Measurements from ENCODE around the gene LYRM4. TPM values are rescaled to one million over a fixed set of nuclear protein-coding genes. Genes with fewer than 3 reads are reported as not detected.

The LYRM4 gene
- total RNA-seq, 1 experiment from 2014 or later, result 36.1 TPM

- Mint-ChIP-seq H3K4me3 (ENCODE audit: unreplicated experiment) (no peak overlapping the region), H3K9me3 (ENCODE audit: unreplicated experiment) (peaks cover 4% of the 10 kb centered on the region), H3K27me3 (ENCODE audit: insufficient read depth, unreplicated experiment) (no peaks in the 10 kb centered on the region), H3K27ac (ENCODE audit: low read depth, unreplicated experiment) (no peak overlapping the region), H3K36me3 (ENCODE audit: insufficient read depth, unreplicated experiment) (no peaks in the 10 kb centered on the region), H3K4me1 (ENCODE audit: insufficient read depth, unreplicated experiment) (peaks cover 8% of the 10 kb centered on the region)
- no TSS peak for BruUV-seq (replicated peaks)
- DNase-seq (ENCODE audit: unreplicated experiment), result no peak
- no peak for TF ChIP-seq CTCF (IDR thresholded peaks at IDR 0.05; ENCODE audit: unreplicated experiment)
- CTCF ChIA-PET, result no interaction called here
- POLR2A ChIA-PET, result no interaction called here
- intact Hi-C loops (cut with micrococcal nuclease), result no loop called here
These were observed 183.8 kb downstream of the LYRM4 start for GRCh38 chr6:5076931-5077330.

GRCh38 chr6:5073992-5074391 lies 186.8 kb downstream of the LYRM4 start:
- TF ChIP-seq CTCF (IDR thresholded peaks at IDR 0.05; ENCODE audit: unreplicated experiment), result no peak
- ChIA-PET POLR2A (no interaction called here), CTCF (no interaction called here)
- BruUV-seq (replicated peaks), result no TSS peak
- H3K4me3 Mint-ChIP-seq (ENCODE audit: unreplicated experiment), result no peak overlapping the region
- peaks cover 4% of the 10 kb centered on the region for H3K9me3 Mint-ChIP-seq (ENCODE audit: unreplicated experiment)
- H3K27me3 Mint-ChIP-seq (ENCODE audit: insufficient read depth, unreplicated experiment), result no peaks in the 10 kb centered on the region
- no peaks in the 10 kb centered on the region for H3K4me1 Mint-ChIP-seq (ENCODE audit: insufficient read depth, unreplicated experiment)
- H3K27ac Mint-ChIP-seq (ENCODE audit: low read depth, unreplicated experiment), result no peak overlapping the region
- no peak for DNase-seq (ENCODE audit: unreplicated experiment)
- intact Hi-C loops (cut with micrococcal nuclease), result no loop called here
- no peaks in the 10 kb centered on the region for H3K36me3 Mint-ChIP-seq (ENCODE audit: insufficient read depth, unreplicated experiment)

GRCh38 chr6:5072440-5072839 lies 188.3 kb downstream of the LYRM4 start:
- intact Hi-C loops (cut with micrococcal nuclease), result no loop called here
- H3K27me3 Mint-ChIP-seq (ENCODE audit: insufficient read depth, unreplicated experiment), result no peaks in the 10 kb centered on the region
- no peak for DNase-seq (ENCODE audit: unreplicated experiment)
- POLR2A ChIA-PET, result interaction anchor here (1.0 kb wide), 1 partner anchor 37 kb away, joined by 3 read pairs; no protein-coding TSS in a partner anchor
- H3K4me1 Mint-ChIP-seq (ENCODE audit: insufficient read depth, unreplicated experiment), result no peaks in the 10 kb centered on the region
- TF ChIP-seq CTCF (IDR thresholded peaks at IDR 0.05; ENCODE audit: unreplicated experiment), result no peak
- CTCF ChIA-PET, result no interaction called here
- H3K36me3 Mint-ChIP-seq (ENCODE audit: insufficient read depth, unreplicated experiment), result no peaks in the 10 kb centered on the region
- peaks cover 4% of the 10 kb centered on the region for H3K9me3 Mint-ChIP-seq (ENCODE audit: unreplicated experiment)
- no TSS peak for BruUV-seq (replicated peaks)
- no peak overlapping the region for H3K27ac Mint-ChIP-seq (ENCODE audit: low read depth, unreplicated experiment)
- H3K4me3 Mint-ChIP-seq (ENCODE audit: unreplicated experiment), result no peak overlapping the region

- TF ChIP-seq CTCF (IDR thresholded peaks at IDR 0.05; ENCODE audit: unreplicated experiment), result no peak
- H3K27ac Mint-ChIP-seq (ENCODE audit: low read depth, unreplicated experiment), result no peak overlapping the region
- H3K36me3 Mint-ChIP-seq (ENCODE audit: insufficient read depth, unreplicated experiment), result no peaks in the 10 kb centered on the region
- no peak overlapping the region for H3K4me3 Mint-ChIP-seq (ENCODE audit: unreplicated experiment)
- ChIA-PET POLR2A (interaction anchor here (0.6 kb wide), 1 partner anchor 30 kb away, joined by 3 read pairs; no protein-coding TSS in a partner anchor), CTCF (no interaction called here)
- H3K27me3 Mint-ChIP-seq (ENCODE audit: insufficient read depth, unreplicated experiment), result no peaks in the 10 kb centered on the region
- H3K4me1 Mint-ChIP-seq (ENCODE audit: insufficient read depth, unreplicated experiment), result no peaks in the 10 kb centered on the region
- no peak for DNase-seq (ENCODE audit: unreplicated experiment)
- BruUV-seq (replicated peaks), result no TSS peak
- peaks cover 4% of the 10 kb centered on the region for H3K9me3 Mint-ChIP-seq (ENCODE audit: unreplicated experiment)
- intact Hi-C loops (cut with micrococcal nuclease), result no loop called here
These were observed 189.5 kb downstream of the LYRM4 start for GRCh38 chr6:5071216-5071615.
